Stimulated activated CD4-positive, alpha-beta T cell treated with anti-CD3 and anti-CD28 coated beads, TNF-alpha, amount 100 ng/mL, for 24 hours (primary cell): Measurements from ENCODE around the gene SEMA3A.

Experiments used
- DNase-seq, 3 experiments: peaks; one replicate each; pipeline ENCODE4 v3.0.0-alpha.2; 2020; ENCODE audit warnings: low read depth in 3 of 3

SEMA3A gene

GRCh38 chr7:84111842-84112241, 82.7 kb downstream of the SEMA3A start:
- DNase-seq, result no peak

- no peak for DNase-seq
Observed at GRCh38 chr7:84110400-84110799, 84.2 kb downstream of the SEMA3A start.

- DNase-seq, result no peak
Observed at GRCh38 chr7:84108787-84109186, 85.8 kb downstream of the SEMA3A start.

- no peak for DNase-seq
Observed at GRCh38 chr7:84108119-84108518, 86.5 kb downstream of the SEMA3A start.

GRCh38 chr7:84107259-84107658, 87.3 kb downstream of the SEMA3A start:
- DNase-seq, result no peak

GRCh38 chr7:84106291-84106690, 88.3 kb downstream of the SEMA3A start:
- no peak for DNase-seq

GRCh38 chr7:84105586-84105985, 89.0 kb downstream of the SEMA3A start:
- DNase-seq, result no peak

GRCh38 chr7:84104826-84105225, 89.8 kb downstream of the SEMA3A start:
- no peak for DNase-seq

- DNase-seq, result no peak
Observed at GRCh38 chr7:84102213-84102612, 92.4 kb downstream of the SEMA3A start.

GRCh38 chr7:84100866-84101265, 93.7 kb downstream of the SEMA3A start:
- DNase-seq, result no peak

- DNase-seq, result no peak
Observed at GRCh38 chr7:84095971-84096370, 98.6 kb downstream of the SEMA3A start.

- no peak for DNase-seq
Observed at GRCh38 chr7:84092207-84092606, 102.4 kb downstream of the SEMA3A start.

- DNase-seq, result no peak
Observed at GRCh38 chr7:84091318-84091717, 103.3 kb downstream of the SEMA3A start.

GRCh38 chr7:84088802-84089201, 105.8 kb downstream of the SEMA3A start:
- no peak for DNase-seq

- DNase-seq, result no peak
Observed at GRCh38 chr7:84085998-84086397, 108.6 kb downstream of the SEMA3A start.

GRCh38 chr7:84085147-84085546, 109.4 kb downstream of the SEMA3A start:
- DNase-seq, result no peak

- no peak for DNase-seq
Observed at GRCh38 chr7:84083846-84084245, 110.7 kb downstream of the SEMA3A start.

- DNase-seq, result no peak
Observed at GRCh38 chr7:84081973-84082522, 112.5 kb downstream of the SEMA3A start.

GRCh38 chr7:84077336-84077735, 117.3 kb downstream of the SEMA3A start:
- DNase-seq, result no peak

- no peak for DNase-seq
Observed at GRCh38 chr7:84076219-84076618, 118.4 kb downstream of the SEMA3A start.

GRCh38 chr7:84073186-84073875, 121.3 kb downstream of the SEMA3A start:
- no peak for DNase-seq

GRCh38 chr7:84070770-84071169, 123.8 kb downstream of the SEMA3A start:
- no peak for DNase-seq

- DNase-seq, result no peak
Observed at GRCh38 chr7:84069999-84070500, 124.5 kb downstream of the SEMA3A start.

- no peak for DNase-seq
Observed at GRCh38 chr7:84069033-84069432, 125.6 kb downstream of the SEMA3A start.
